SKM-1 treated with dmso at 0.1 percent for 144 hours (cell line): ENCODE data around the gene ARFIP1.
A peak's percentile ranks its signal among the peaks of the same experiment; 100 is the strongest.
"Not testable (repeated sequence)": the region's sequence is repeated elsewhere in the genome, so short reads cannot be mapped to it uniquely, and the experiment has no call there.

ENCODE experiments used
- DNase-seq: peaks from one replicate; lab custom pipeline; 2025; ENCODE audit not compliant: unreplicated experiment; lab: John Stamatoyannopoulos, UW

Gene ARFIP1

GRCh38 chr4:152785639-152786615 lies 6.2 kb downstream of the ARFIP1 start:
- no peak for DNase-seq

DNA sequence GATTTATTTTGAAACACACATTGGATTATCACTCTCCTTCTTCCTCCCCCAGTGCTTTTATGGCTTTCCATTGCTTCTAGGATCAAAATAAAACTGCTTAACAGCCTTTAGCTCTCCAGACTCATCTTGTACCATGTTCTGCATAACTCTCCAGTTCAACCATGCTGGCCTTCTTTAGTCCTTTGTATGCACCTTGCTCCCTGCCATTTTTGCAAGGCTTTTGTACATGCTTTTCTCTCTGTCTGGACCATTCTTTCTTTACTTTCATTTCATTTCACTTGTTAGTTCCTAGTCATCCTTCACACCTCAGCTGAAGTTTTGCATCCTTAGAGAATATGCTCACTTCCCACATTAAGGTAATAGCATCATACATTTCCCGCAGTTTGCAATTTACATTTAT lies 6.9 kb downstream of the ARFIP1 start:
- DNase-seq: no peak

- DNase-seq: no peak
These were observed 16.1 kb downstream of the ARFIP1 start for GRCh38 chr4:152795891-152796290.

DNA sequence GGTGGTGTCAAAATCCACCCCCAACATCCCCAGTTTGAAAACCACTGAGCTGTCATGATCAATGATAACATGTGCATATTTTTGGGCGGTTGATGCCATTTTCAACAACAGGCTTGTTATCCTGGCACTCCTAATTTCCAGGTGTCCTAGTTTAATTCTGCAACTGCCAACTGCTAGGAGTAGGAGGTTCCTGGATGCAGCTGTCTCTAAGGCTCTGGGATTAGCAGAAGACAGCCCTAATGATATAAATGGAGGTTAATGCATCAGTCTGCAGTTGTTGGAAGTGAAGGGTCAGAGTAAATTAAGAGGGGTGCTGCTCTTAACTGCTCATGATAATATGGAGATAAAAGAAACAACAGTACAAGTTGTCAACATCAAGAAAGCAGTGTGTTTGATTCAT lies 23.8 kb downstream of the ARFIP1 start:
- DNase-seq: no peak

- DNase-seq: no peak
These were observed 25.4 kb downstream of the ARFIP1 start for GRCh38 chr4:152805071-152805650.

DNA sequence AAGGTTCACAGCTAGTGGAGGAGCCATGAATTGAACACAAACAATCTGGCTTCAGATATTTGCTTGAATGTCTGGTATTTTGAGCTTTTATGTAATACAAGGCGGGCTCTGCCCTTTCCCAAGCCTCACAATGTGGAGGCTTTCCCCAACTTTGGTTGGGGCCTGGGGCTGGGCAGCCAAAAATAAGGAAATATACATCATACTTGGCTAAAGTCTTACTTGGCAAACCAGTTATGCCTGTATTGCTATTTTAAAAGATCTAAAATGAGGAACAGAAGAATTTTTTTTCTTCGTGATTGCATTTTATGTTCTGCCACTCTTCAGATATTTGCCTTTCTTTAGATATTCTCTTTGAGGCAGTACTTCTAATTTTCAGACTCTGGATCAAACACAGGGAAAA lies 26.1 kb downstream of the ARFIP1 start:
- DNase-seq: no peak

DNA sequence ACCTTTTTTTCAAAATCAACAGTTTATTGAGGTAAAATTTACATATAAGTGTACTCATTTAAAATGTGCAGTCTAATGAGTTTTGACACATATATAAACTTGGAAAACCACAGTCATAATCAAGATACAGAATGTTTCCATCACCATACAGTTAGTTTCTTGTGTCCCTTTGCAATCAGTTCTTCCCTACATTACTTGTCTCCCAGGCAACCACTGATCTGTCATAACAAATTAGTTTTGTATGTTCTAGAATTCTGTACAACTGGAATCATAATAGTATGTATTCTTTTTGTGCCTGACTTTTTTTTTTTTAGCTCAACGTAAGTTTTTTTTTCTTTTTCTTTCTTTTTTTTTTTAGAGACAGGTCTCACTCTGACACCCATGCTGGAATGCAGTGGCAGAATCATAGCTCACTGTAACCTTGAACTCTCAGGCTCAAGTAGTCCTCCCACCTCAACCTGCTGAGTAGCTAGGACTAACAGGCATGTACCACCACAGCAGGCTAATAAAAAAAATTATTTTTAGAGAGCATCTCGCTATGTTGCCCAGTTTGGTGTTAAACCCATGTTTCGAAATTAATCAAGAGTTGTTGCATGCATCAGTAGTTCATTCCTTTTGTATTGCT lies 26.9 kb downstream of the ARFIP1 start:
- no peak for DNase-seq

- DNase-seq: no peak
These were observed 27.6 kb downstream of the ARFIP1 start for GRCh38 chr4:152807294-152807829.

GRCh38 chr4:152808670-152809069 lies 28.9 kb downstream of the ARFIP1 start:
- no peak for DNase-seq

- DNase-seq: no peak
These were observed 31.0 kb downstream of the ARFIP1 start for GRCh38 chr4:152810715-152811287.

DNA sequence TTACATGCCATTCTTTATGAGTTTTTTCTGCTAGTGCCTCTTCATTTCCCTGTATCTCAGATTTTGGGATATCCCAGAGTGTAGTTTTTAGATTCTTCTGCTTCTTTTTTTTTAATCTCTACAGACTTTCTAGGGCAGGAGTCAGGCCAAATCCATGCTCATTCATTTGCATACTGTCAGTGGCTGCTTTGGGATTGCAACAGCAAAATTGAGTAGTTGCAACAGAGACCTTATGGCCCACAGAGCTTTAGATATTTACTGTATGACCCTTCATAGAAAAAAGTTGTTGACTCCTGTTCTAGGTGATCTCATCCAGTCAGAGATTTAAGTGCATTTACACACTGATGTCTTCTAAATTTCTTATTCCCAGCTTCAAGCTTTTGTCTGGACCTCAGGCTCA lies 35.3 kb downstream of the ARFIP1 start:
- no peak for DNase-seq

GRCh38 chr4:152817331-152817730 lies 37.6 kb downstream of the ARFIP1 start:
- peak; percentile 5 for DNase-seq

DNA sequence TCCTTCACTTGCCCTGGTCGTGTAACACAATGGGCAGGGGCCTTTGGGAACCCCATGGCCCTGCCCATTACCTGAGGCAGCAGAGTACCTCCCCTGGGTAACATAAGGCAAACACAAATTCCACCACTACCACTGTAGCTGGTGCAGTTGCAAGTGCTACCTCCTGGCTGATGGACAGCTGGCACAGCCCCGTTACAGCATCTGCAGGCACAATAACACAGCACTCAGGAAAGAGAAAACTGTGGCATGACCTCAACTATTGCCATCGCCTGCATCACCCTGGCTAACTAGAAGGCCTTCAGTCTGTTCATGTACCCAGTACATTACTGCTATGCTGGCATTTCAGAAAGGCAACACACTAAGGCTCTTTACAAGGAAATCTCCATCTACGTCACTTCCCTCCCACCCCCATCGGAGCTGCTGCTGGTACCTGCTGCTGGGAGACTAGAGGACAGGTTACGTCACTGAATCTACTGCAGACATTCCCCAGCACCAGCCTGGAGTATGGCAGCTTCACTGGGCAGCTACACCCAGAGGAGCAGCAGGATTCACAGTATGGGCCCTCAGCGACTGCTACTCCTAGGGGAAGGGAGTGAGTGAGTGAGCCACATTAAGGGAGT lies 39.4 kb downstream of the ARFIP1 start:
- no peak for DNase-seq

GRCh38 chr4:152820073-152820472 lies 40.3 kb downstream of the ARFIP1 start:
- no peak for DNase-seq

DNA sequence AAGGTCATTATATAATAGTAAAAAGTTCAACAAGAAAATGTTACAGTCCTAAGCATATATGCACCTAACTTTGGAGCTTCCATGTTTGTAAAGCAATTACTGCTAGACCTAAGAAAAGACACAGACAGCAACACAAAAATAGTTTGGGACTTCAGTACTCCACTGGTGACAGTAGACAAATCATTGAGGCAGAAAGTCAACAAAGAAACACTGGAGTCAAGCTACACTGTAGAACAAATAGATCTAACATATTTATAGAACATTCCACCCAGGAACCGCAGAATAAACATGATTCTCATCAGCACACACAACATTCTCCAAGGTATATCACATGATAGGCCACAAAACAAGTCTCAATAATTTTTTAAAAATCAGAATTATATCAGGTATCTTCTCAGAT lies 42.6 kb downstream of the ARFIP1 start:
- no peak for DNase-seq

DNA sequence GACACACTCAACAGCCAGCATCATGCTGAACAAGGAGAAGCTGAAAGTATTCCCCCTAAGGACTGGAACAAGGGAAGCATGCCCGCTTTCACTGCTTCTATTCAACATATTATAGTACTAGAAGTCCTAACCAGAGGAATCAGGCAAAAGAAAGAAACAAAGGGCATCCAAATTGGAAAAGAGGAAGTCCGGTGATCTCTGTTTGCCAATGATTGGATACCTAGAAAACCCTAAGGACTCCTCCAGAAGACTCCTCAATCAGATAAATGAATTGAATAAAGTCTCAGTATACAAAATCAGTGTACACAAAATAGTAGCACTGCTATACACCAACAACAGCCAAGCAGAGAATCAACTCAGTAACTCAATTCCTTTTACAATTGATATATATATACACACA lies 44.8 kb downstream of the ARFIP1 start:
- DNase-seq: no peak

DNA sequence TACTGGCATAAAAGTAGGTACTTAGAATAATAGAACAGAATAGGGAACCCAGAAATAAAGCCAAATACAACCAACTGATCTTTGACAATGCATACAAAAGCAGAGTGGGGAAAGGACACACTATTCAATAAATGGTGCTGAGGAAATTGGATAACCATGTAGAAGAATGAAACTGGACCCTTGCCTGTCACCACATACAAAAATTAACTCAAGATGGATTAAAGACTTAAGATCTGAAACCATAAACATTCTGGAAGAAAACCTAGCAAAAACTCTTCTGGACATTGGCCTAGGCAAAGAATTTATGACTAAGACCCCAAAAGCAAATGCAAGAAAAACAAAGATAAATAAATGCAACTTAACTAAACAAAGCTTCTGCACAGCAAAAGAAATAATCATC lies 45.6 kb downstream of the ARFIP1 start:
- DNase-seq: no peak

GRCh38 chr4:152828122-152828521 lies 48.4 kb downstream of the ARFIP1 start:
- DNase-seq: no peak

GRCh38 chr4:152831416-152831815 lies 51.7 kb downstream of the ARFIP1 start:
- DNase-seq: no peak

- no peak for DNase-seq
These were observed 57.2 kb downstream of the ARFIP1 start for GRCh38 chr4:152836936-152837335.

- not testable (repeated sequence) for DNase-seq
These were observed 60.0 kb downstream of the ARFIP1 start for GRCh38 chr4:152839729-152840128.
